Mucosa of rectum (tissue), 2 donors: ENCODE measurements around the gene L3MBTL4.

ENCODE experiments used
- H3K27ac ChIP-seq, 2 donors: one replicate each; pipeline ENCODE4 v1.7.0; 2013; ENCODE audit warnings: inconsistent platforms in 2 of 2, low read depth in 2 of 2, low read length in 2 of 2
- H3K27me3 ChIP-seq, 2 donors: one replicate each; pipeline ENCODE4 v1.7.0; 2013; ENCODE audit warnings: low read length in 2 of 2; ENCODE audit not compliant: control insufficient read depth in 2 of 2, insufficient read depth in 2 of 2
- H3K36me3 ChIP-seq, 2 donors: one replicate each; pipeline ENCODE4 v1.7.0; 2013; ENCODE audit warnings: low read length in 2 of 2; ENCODE audit not compliant: control insufficient read depth in 2 of 2, insufficient read depth in 2 of 2
- H3K4me1 ChIP-seq, 2 donors: one replicate each; pipeline ENCODE4 v1.7.0; 2013; ENCODE audit warnings: low read length in 2 of 2, mild to moderate bottlenecking in 1 of 2; ENCODE audit not compliant: control insufficient read depth in 2 of 2, insufficient read depth in 2 of 2
- H3K4me3 ChIP-seq, 2 donors: one replicate each; pipeline ENCODE4 v1.7.0; 2013; ENCODE audit warnings: low read length in 2 of 2
- H3K9ac ChIP-seq, 2 donors: one replicate each; pipeline ENCODE4 v1.7.0; 2013; ENCODE audit warnings: low read length in 2 of 2, low read depth in 1 of 2, mild to moderate bottlenecking in 1 of 2
- H3K9me3 ChIP-seq, 2 donors: one replicate each; pipeline ENCODE4 v1.7.0; 2013; ENCODE audit warnings: low read length in 2 of 2; ENCODE audit not compliant: control insufficient read depth in 2 of 2
- donor health status: healthy.
- donor health status: Normal muscosa, but diverticular disease.

The L3MBTL4 gene

GRCh38 chr18:5955861-5956260 is 458.9 kb downstream of the L3MBTL4 start:
- no peak overlapping the region for H3K9ac ChIP-seq
- no peak overlapping the region for H3K4me3 ChIP-seq
- H3K4me1 ChIP-seq, result no peaks in the 10 kb centered on the region
- H3K27me3 ChIP-seq, result no peaks in the 10 kb centered on the region
- H3K27ac ChIP-seq, result no peak overlapping the region
- H3K9me3 ChIP-seq, result no peaks in the 10 kb centered on the region
- no peaks in the 10 kb centered on the region for H3K36me3 ChIP-seq

DNA sequence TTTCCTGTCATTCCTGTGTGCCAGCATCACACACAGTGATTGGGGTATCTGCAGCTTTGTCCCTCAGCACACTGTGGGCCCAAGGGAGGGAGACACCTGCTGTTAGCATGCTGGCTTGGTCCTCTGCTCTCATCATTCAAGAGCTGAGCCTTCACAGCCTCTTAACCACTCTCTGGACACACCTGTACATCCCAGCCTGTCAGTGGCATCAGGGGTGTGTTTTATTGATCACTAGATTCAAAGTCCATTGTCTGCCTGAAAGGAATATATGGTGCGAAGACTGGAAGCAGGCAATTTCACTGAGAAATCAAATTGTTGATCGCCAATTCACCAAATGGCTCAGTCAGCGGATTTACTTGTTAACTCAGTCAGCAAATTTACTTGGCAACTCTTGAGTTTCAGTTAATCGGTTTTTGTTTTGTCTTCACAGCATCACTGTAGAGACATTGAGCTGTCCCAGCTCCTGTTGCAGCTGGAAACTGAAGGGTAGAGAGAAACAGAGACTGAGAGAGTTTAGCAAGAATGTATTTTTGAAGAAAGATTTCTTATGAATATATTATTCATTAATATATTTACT is 463.1 kb downstream of the L3MBTL4 start:
- Histone ChIP-seq H3K4me1 (no peaks in the 10 kb centered on the region), H3K4me3 (no peak overlapping the region), H3K27me3 (no peaks in the 10 kb centered on the region), H3K27ac (no peak overlapping the region), H3K36me3 (no peaks in the 10 kb centered on the region), H3K9me3 (no peaks in the 10 kb centered on the region), H3K9ac (no peak overlapping the region)

DNA sequence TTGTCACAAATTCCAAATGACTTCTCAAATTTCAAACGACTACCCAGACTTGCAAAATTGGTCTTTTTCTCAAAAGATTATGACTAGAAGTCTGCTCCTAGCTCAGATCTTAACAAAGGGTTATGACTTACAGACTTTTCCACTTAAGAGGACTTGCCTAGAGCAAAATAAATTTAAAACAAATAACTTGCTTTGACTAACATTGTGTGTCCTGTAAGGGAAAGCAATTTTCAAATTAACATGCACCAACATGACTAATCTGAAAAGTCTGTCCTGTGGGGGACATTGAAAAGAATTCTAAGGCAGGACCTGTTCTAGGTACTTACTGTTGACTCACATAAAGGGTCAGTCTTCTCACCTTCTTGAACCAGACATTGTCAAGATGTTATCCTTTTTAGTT is 465.9 kb downstream of the L3MBTL4 start:
- Histone ChIP-seq H3K9me3 (no peaks in the 10 kb centered on the region), H3K36me3 (no peaks in the 10 kb centered on the region), H3K9ac (no peak overlapping the region), H3K4me1 (no peaks in the 10 kb centered on the region), H3K4me3 (no peak overlapping the region), H3K27ac (no peak overlapping the region), H3K27me3 (no peaks in the 10 kb centered on the region)

- Histone ChIP-seq H3K27ac (no peak overlapping the region), H3K9ac (no peak overlapping the region), H3K4me1 (no peaks in the 10 kb centered on the region), H3K4me3 (no peak overlapping the region), H3K36me3 (no peaks in the 10 kb centered on the region), H3K27me3 (no peaks in the 10 kb centered on the region), H3K9me3 (no peaks in the 10 kb centered on the region)
Measured at GRCh38 chr18:5948237-5948636, 466.5 kb downstream of the L3MBTL4 start.

DNA sequence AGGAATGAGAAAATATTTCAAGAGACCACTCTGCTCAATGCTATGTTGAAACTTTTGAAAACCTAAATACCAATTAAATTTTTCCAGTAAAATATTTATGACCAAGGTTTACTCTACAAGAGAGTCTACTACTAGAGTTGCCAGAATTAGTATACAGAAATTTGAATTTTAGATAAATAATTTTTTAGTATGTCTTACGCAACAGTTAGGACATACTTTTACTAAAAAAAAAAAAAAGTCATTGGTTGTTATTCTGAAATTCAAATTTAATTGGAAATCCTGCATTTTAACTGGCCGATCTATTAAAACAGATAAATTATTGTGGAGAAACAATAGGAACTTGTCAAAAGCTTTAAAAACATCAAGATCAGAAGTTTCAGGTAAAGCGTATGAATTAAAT is 470.3 kb downstream of the L3MBTL4 start:
- H3K9ac ChIP-seq, result no peak overlapping the region

GRCh38 chr18:5943514-5943913 is 471.2 kb downstream of the L3MBTL4 start:
- Histone ChIP-seq H3K9me3 (no peaks in the 10 kb centered on the region), H3K4me1 (no peaks in the 10 kb centered on the region), H3K27me3 (no peaks in the 10 kb centered on the region), H3K36me3 (no peaks in the 10 kb centered on the region), H3K27ac (no peak overlapping the region), H3K4me3 (no peak overlapping the region), H3K9ac (no peak overlapping the region)

More for the DNA sequence above, 470.3 kb downstream of the L3MBTL4 start:
- H3K36me3 ChIP-seq, result no peaks in the 10 kb centered on the region
- H3K9me3 ChIP-seq, result no peaks in the 10 kb centered on the region
- no peaks in the 10 kb centered on the region for H3K4me1 ChIP-seq
- no peak overlapping the region for H3K27ac ChIP-seq
- no peak overlapping the region for H3K4me3 ChIP-seq
- H3K27me3 ChIP-seq, result no peaks in the 10 kb centered on the region

DNA sequence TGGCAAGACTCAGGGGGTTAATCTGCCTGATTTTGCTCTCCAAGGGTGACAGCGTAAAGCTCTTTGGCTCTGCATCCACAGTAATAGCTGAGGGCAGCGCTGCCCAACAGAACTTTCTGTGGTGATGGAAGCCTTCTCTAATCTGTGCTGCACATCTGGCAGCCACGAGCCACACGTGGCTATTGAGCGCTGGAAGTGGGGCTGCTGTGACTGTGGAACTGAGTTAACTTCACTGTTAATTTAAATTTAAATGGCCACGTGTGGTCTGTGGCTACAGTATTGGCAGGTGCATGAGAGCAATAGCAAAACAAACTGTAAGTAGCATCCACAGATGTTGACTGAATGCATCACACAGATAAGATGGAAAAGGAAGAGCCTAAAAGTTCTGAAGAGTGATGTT is 472.1 kb downstream of the L3MBTL4 start:
- H3K4me1 ChIP-seq, result no peaks in the 10 kb centered on the region

GRCh38 chr18:5941890-5942289 is 472.8 kb downstream of the L3MBTL4 start:
- Histone ChIP-seq H3K9ac (no peak overlapping the region), H3K4me1 (no peaks in the 10 kb centered on the region), H3K4me3 (no peak overlapping the region), H3K27ac (no peak overlapping the region), H3K27me3 (no peaks in the 10 kb centered on the region), H3K36me3 (no peaks in the 10 kb centered on the region), H3K9me3 (no peaks in the 10 kb centered on the region)

More for the DNA sequence above, 472.1 kb downstream of the L3MBTL4 start:
- Histone ChIP-seq H3K27ac (no peak overlapping the region), H3K9ac (no peak overlapping the region), H3K4me3 (no peak overlapping the region), H3K9me3 (no peaks in the 10 kb centered on the region), H3K27me3 (no peaks in the 10 kb centered on the region), H3K36me3 (no peaks in the 10 kb centered on the region)

DNA sequence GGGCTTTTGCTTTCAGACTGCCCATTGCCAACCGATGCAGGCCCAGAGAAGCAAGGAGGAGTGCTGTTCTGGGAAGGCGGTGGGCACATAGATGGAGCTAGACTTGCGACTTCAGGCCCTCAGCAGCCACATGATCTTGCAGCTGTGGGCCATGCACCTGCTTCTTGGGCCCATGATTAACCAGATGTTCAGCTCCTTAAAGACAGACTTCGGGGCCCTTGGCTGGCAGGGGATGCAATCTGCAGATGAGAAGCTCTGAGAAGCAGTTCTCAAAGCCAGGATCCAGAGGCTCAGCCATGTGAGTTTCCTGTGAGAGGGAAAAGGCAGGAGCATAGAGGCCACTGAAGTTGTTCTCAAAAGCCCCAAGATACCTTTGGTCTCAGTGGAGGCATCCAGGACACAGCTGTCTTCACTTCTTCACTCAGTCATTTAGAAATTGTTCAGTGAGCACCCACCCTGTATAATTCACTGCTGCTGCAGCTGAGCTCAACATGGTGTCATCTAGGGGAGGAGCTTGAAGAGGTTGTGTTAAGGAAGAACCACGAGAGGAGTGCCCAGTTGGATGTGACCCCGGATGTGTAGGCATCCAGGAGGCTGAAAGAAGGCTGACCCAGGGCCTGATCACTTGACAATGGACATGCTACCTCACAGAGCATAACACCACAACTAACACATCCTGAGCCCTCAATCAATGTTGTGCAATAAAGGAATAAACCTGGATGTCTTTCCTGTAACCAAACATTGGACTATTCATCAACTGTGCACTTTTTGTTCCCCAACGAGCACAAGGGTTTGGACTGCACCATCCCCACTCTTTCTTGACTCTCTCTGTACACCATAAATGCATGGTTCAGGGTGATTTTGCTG is 474.7 kb downstream of the L3MBTL4 start:
- no peaks in the 10 kb centered on the region for H3K36me3 ChIP-seq
- H3K27ac ChIP-seq, result no peak overlapping the region
- H3K4me1 ChIP-seq, result no peaks in the 10 kb centered on the region
- H3K9ac ChIP-seq, result no peak overlapping the region
- H3K27me3 ChIP-seq, result no peaks in the 10 kb centered on the region
- H3K9me3 ChIP-seq, result no peaks in the 10 kb centered on the region
- H3K4me3 ChIP-seq, result no peak overlapping the region

DNA sequence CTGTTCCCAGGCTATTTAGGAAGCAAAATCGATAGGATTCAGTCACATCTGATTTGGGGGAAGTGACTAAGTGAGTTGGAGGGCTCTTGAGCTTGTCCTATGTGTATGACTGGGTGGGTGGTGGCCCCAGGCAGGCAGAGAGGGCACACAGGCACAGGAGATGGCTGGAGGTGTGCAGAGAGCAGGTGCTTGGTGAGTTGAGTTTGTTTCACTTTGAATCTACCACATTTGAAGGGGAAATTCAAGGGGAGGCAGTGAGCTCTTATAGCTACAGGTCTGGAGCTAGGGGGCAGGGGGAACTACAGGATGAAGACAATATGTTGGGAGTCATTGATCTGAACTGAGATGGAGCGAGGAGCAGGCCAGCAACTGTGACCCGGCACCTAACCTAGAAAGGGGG is 476.9 kb downstream of the L3MBTL4 start:
- Histone ChIP-seq H3K27me3 (no peaks in the 10 kb centered on the region), H3K9ac (no peak overlapping the region), H3K36me3 (no peaks in the 10 kb centered on the region), H3K9me3 (no peaks in the 10 kb centered on the region), H3K27ac (no peak overlapping the region), H3K4me1 (no peaks in the 10 kb centered on the region), H3K4me3 (no peak overlapping the region)
